Measurements from ENCODE around the gene MCTP1. TPM values are rescaled to one million over a fixed set of nuclear protein-coding genes. Genes with fewer than 3 reads are reported as not detected.

MCTP1 gene
- total RNA-seq, 1 donor from 2014 or later: 1.9 TPM

GRCh38 chr5:95078868-95079267 is 206.0 kb downstream of the MCTP1 start:
- Mint-ChIP-seq H3K9me3 (no peaks in the 10 kb centered on the region), H3K36me3 (ENCODE audit: low read depth) (no peaks in the 10 kb centered on the region), H3K4me1 (peaks cover 8% of the 10 kb centered on the region), H3K4me3 (no peak overlapping the region), H3K27ac (no peak overlapping the region), H3K27me3 (peaks cover 3% of the 10 kb centered on the region)
- DNase-seq (no peak), ATAC-seq (ENCODE audit: low read depth) (no peak)
- TF ChIP-seq, protein P1, sequence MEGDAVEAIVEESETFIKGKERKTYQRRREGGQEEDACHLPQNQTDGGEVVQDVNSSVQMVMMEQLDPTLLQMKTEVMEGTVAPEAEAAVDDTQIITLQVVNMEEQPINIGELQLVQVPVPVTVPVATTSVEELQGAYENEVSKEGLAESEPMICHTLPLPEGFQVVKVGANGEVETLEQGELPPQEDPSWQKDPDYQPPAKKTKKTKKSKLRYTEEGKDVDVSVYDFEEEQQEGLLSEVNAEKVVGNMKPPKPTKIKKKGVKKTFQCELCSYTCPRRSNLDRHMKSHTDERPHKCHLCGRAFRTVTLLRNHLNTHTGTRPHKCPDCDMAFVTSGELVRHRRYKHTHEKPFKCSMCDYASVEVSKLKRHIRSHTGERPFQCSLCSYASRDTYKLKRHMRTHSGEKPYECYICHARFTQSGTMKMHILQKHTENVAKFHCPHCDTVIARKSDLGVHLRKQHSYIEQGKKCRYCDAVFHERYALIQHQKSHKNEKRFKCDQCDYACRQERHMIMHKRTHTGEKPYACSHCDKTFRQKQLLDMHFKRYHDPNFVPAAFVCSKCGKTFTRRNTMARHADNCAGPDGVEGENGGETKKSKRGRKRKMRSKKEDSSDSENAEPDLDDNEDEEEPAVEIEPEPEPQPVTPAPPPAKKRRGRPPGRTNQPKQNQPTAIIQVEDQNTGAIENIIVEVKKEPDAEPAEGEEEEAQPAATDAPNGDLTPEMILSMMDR (IDR thresholded peaks at IDR 0.05): no peak
- intact Hi-C loops (cut with micrococcal nuclease): no loop called here
- POLR2A ChIA-PET: no interaction called here
- CTCF ChIA-PET: no interaction called here

GRCh38 chr5:95076395-95077185 is 208.3 kb downstream of the MCTP1 start:
- no peak overlapping the region for H3K4me3 Mint-ChIP-seq
- ChIA-PET POLR2A (interaction anchor here (0.6 kb wide), 1 partner anchor 28 kb away, joined by 3 read pairs; no protein-coding TSS in a partner anchor), CTCF (no interaction called here)
- no peak overlapping the region for H3K27ac Mint-ChIP-seq
- TF ChIP-seq, protein P1 (IDR thresholded peaks at IDR 0.05): no peak
- ATAC-seq (ENCODE audit: low read depth) (no peak), DNase-seq (no peak)
- intact Hi-C loops (cut with micrococcal nuclease): no loop called here
- no peaks in the 10 kb centered on the region for H3K9me3 Mint-ChIP-seq
- H3K36me3 Mint-ChIP-seq (ENCODE audit: low read depth): no peaks in the 10 kb centered on the region
- H3K4me1 Mint-ChIP-seq: peaks cover 2% of the 10 kb centered on the region
- peaks cover 3% of the 10 kb centered on the region for H3K27me3 Mint-ChIP-seq

- Mint-ChIP-seq H3K9me3 (no peaks in the 10 kb centered on the region), H3K27me3 (peaks cover under 1% of the 10 kb centered on the region), H3K4me3 (no peak overlapping the region), H3K27ac (no peak overlapping the region), H3K4me1 (peaks cover 2% of the 10 kb centered on the region), H3K36me3 (ENCODE audit: low read depth) (no peaks in the 10 kb centered on the region)
- ATAC-seq (ENCODE audit: low read depth) (no peak), DNase-seq (no peak)
- ChIA-PET POLR2A (no interaction called here), CTCF (no interaction called here)
- TF ChIP-seq, protein P1 (IDR thresholded peaks at IDR 0.05): no peak
- intact Hi-C loops (cut with micrococcal nuclease): no loop called here
These were observed 209.8 kb downstream of the MCTP1 start for GRCh38 chr5:95075111-95075510.

GRCh38 chr5:95072281-95072680 is 212.6 kb downstream of the MCTP1 start:
- TF ChIP-seq, protein P1 (IDR thresholded peaks at IDR 0.05): no peak
- ATAC-seq (ENCODE audit: low read depth) (no peak), DNase-seq (no peak)
- ChIA-PET CTCF (no interaction called here), POLR2A (no interaction called here)
- H3K36me3 Mint-ChIP-seq (ENCODE audit: low read depth): no peaks in the 10 kb centered on the region
- no peaks in the 10 kb centered on the region for H3K27me3 Mint-ChIP-seq
- intact Hi-C loops (cut with micrococcal nuclease): no loop called here
- no peak overlapping the region for H3K4me3 Mint-ChIP-seq
- no peaks in the 10 kb centered on the region for H3K9me3 Mint-ChIP-seq
- H3K27ac Mint-ChIP-seq: no peak overlapping the region
- peaks cover 5% of the 10 kb centered on the region for H3K4me1 Mint-ChIP-seq

- intact Hi-C loops (cut with micrococcal nuclease): no loop called here
- TF ChIP-seq, protein P1 (IDR thresholded peaks at IDR 0.05): no peak
- Mint-ChIP-seq H3K36me3 (ENCODE audit: low read depth) (no peaks in the 10 kb centered on the region), H3K4me3 (no peak overlapping the region), H3K4me1 (peaks cover 5% of the 10 kb centered on the region), H3K9me3 (no peaks in the 10 kb centered on the region), H3K27me3 (no peaks in the 10 kb centered on the region), H3K27ac (no peak overlapping the region)
- ATAC-seq (ENCODE audit: low read depth) (no peak), DNase-seq (no peak)
- CTCF ChIA-PET: no interaction called here
- POLR2A ChIA-PET: no interaction called here
These were observed 214.0 kb downstream of the MCTP1 start for GRCh38 chr5:95070866-95071265.

All from activated B cell treated with CpG ODN at 0.5 μM for 24 hours (primary cell).